HG03025 (cell line): ENCODE measurements around the gene TBCCD1.
"Not testable (repeated sequence)": the region's sequence is repeated elsewhere in the genome, so short reads cannot be mapped to it uniquely, and the experiment has no call there.

Experiments
- ATAC-seq: cut with Tn5 transposase; IDR thresholded peaks from one replicate; pipeline ENCODE4 v1.9.1; 2021; ENCODE audit warnings: mild to moderate bottlenecking, moderate library complexity; ENCODE audit not compliant: unreplicated experiment, low FRiP score

TBCCD1 gene

DNA sequence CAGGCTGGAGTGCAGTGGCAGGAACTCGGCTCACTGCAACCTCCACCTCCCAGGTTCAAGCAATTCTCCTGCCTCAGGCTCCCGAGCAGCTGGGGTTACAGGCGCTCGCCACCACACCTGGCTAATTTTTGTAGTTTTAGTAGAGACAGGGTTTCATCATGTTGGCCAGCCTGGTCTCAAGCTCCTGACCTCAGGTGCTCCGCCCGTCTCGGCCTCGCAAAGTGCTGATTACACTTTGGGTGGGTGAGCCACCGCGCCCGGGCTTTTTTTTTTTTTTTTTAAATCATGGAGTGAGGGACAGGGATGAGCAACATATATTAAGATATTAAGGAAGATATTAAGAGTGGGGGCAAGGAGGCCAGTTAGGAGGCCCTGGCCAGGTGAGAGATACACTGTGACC is 2.2 kb upstream of the TBCCD1 start:
- ATAC-seq: not testable (repeated sequence)

DNA sequence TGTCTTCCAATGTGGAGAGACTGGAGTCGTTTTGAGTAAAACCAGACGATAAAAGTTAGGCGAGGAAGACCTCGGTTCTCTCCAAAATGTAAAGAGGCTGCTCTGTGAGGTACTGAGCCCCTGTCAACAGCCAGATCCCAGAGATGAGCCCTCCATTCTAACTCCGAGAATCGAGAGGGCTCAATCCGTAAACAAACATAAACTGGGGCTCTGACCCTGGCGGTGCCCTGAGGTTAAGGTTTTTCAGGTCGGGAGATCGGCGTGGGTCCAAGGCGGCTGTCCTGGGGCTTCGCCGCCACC is 417 bp downstream of the TBCCD1 start:
- ATAC-seq: no peak

DNA sequence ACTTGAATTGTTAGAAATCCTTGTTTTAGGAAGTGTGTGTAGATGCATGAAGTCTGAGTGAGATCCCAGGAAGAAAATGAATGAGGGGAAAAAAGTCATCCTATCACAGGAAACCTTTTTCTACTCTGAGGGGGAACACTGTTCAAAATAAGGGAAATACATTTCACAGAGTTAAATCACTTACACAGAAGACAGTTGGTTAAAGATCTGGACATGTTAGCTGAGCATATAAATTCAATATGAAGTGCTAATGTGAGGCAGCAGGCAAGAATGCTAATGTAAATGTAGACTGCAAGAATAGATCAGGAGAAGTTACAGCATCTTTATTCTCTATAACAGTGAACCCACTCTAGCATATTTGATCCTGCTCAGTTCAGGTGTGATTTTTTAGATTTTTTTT is 2.6 kb downstream of the TBCCD1 start:
- ATAC-seq: no peak

DNA sequence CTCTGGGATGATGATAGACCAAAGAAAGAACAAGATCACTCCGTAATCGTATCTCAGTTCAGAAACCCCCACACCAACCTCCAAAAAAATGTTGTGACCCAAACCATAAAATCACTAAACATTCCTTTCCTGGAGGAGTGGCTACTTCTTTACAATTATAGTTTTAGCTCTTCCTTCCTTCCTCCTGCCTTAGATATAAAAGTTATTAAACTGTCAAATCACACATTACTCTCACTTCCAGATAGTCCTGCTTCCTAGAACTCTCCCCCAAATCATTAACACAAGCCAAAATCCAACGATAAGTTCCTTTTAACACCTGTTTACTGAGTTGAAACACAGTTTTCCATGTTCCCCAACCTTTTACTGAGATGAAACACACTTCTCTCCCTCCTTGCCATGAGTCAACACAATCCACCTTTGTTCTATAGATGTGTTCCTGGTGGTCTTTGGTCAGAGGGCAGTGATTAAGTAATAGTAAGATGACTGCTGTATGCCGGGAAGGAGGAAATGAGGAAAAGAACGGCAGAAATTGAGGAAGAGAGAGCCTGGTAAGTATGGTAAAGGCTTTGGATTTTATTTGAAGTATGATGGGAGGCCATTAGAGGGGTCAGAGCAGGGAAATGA is 14.6 kb downstream of the TBCCD1 start:
- no peak for ATAC-seq

DNA sequence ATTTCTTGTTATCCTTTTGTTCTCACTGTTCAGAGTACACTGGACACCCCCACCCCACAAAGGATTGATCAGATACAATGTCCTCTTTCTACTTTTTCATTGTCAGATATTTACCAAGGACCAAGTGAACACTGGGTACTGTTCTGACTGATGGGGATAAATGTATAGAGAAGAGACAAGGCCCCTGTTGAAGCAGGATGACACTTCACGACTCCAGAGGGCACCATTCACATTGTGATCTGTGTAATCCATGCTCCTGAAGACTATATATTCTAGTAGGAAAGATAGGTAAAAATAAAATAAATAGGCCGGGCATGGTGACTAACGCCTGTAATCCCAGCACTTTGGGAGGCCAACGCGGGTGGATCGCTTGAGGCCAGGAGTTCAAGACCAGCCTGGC is 15.8 kb downstream of the TBCCD1 start:
- no peak for ATAC-seq

DNA sequence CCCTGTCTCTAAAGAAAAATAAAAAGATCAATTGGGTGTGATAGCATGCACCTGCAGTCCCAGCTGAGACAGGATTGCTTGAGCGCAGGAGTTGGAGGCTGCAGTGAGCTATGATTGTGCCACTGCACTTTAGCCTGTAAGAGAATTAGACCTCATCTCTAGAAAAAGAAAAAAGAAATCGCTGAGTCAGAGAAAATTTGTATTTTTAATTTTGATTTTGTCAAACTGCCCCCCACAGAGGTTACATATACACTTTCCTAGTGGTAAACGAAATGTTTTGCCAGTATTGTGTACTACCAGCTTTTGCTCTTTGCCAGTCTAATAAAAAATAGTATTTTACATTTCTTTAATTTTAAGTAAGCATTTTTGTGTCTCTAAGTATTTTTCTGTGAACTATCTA is 17.6 kb downstream of the TBCCD1 start:
- no peak for ATAC-seq

DNA sequence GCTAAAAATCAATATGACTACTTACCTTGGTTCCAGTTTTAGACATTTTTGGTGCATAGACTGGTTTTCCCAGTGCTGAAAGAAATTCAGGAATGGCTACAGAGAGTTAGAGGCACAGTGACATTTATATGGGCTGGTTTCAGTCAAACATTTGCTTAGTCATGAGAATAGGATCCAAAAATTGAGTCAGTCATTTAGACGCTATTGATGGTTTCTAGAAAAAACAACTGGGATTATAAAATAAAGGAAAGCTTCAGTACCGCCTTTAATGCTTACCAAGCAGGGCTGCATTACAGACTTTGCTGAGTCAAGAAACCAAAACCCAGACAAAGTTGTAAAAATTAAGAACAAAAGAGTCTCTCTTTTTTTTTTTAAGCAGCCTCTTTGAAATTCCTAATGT is 22.9 kb downstream of the TBCCD1 start, which contains the start of gene CRYGS:
CRYGS (minus strand) TSS at position 100 of the 400 bp plus-strand sequence; CDS start at position 46, 54 bp downstream.
- ATAC-seq: no peak

DNA sequence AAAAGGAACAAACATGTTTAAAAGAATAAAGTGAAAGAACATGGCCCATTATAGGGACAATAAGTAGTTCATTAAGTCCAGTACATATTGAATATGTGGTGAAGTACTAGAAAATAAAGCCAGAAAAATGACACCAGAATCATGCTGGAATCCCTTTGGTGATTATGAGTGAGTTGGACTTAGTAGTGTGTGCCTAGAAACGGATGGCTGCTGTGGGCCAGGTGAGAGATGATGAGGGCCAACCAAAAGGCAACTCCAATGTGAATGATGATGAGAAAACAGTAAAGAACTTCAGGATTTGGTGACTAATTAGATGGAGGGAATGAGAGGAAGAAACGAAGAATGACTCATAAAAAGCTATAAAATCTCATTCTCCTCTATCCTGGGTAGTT is 26.3 kb downstream of the TBCCD1 start:
- ATAC-seq: no peak

DNA sequence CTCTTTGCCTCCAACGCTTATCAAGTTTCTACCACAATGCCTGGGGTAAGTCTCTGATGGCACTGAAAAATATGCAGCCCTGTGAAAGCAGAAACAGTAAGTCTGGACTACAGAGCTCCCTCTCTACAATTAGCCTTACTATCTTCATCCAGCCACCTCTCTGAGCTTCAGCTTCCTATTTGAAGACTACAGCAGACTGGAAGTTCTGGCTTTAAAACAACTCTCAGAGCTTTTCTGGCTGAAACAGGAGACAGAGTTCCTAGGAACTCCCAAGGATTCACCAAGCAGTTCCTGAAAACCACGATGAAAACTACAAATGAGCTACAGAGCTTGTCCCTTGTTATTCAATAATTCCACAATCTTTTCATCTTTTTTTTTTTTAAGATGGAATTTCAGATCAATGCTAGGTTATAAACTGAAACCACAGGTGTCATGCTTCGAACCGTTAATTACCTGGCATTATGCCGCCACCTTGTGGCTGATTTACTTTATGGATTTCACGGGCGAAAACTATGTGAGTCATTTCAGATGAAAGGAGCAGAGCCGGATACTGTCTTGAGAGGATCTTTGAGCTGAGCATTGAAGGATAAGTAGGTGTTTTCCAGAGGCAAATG is 26.8 kb downstream of the TBCCD1 start:
- ATAC-seq: no peak

DNA sequence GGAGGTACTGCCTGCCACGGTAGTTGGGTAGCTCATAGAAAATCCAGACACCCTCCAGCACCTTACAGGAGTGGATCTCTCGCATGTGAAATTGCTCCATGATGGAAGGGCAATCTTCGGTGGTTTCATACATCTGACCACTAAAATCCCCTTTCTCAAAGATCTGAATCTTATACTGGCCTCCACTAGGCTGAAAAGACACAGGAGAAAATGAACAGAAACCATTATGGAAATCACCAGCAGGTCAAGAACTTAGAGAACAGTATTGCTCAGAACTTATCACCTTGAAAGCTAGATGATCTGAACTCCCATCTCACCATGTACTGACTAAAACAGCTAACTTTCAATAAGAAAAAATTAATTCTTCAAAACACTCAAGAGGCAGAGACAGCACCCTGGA is 28.4 kb downstream of the TBCCD1 start:
- ATAC-seq: no peak

DNA sequence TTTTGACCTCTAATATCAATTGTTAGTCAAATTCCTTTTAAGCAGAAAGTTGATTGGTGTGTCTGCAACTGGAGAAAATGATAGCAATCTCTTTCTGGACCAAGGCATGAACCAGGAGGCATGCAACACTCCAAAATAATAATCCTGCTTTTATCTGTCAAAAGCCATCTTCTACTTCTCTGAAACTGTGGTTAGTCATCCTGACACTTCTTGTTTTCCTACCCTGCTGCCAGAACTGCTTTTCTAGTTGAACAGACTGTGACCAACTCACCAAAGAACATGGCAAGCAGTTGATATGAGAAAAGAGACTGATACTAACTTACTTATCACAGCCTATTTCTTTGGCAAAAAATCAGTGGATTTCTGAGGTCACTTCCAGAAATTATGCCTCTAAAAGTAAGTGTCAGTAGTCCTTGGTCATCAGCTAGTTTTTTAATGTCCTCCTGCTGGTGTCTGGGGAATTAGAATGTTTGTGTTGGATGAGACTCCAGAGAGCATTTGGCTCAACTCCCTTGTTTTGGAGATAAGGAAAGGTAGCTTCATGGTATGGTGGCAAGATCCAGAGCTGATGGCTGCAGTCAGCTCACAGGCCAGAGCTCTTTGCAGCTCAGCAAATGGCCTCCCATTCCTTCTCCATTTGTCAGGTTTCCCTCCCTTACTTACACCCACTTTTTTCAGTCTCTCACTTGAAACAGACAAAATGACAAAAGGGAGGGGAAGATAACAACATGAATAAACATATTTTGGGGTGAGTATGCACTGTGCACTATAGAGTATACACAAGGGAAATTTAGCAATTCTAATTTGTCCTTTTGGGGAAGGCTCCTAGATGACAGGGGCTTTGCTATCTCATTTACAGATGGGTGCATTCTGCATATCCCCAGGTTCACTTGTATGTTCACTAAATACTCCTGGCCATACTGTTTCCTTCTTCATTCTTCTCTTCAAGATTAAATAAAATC is 30.0 kb downstream of the TBCCD1 start:
- no peak for ATAC-seq

DNA sequence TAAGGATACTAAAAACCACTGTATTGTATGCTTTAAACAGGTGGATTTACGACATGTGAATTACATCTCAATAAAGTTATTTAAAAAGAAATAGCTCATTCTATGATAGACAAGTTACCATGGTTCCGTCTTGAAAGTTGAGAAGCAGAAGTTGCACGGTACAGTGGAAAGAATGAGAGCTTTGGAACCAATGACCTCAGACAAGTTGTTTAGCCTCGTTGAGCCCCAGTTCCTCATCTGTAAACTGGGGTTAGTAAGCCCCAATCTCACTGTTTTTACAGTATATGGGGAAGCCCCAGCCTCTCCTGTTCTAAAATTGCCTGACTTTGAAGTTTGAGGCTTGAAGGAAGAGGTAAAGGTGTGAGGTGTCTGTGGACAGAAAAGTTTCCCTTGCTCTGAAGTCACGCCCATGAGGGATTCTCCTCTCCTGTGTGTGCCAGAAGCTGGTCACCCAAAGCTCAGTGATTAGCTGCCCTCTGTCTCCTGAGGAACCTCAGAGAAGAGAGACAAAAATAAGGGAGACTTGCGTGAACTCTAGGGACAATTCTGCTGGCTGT is 32.9 kb downstream of the TBCCD1 start:
- ATAC-seq: peak; percentile 74

DNA sequence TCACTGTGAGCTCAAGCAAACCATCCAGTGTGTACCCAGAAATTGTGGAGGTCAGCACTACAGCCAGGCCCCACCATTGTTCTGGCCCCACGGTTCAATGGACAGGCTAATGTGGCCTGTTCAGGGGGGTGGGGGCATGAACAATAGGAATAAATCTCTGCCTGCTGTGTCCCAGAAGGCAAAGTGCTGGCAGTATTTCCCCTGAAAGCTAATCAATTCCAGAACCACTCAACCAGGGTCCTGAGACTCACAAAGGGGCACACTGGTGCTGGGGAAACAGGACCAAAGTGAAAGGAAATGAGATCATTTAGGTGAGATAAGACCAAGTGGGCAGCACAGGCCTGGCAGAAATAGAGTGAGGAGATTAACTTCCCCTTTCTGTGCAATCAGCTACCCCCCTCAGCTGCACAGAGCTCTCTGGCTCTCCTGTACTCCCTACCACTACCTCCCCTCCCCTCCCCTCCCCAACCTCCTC is 34.5 kb downstream of the TBCCD1 start:
- no peak for ATAC-seq

DNA sequence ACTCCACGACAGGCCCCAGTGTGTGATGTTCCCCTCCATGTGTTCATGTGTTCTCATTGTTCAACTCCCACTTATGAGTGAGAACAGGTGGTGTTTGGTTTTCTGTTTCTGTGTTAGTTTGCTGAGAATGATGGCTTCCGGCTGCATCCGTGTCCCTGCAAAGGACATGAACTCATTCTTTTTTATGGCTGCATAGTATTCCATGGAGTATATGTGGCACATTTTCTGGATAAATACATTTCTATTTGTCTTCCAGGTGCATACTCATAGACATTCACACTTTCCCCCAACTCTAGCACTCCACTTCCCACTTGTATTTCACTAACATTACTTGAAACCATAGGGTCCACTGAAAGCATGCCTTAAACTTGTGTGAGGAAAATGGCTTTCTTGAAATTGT is 35.4 kb downstream of the TBCCD1 start:
- ATAC-seq: not testable (repeated sequence)

DNA sequence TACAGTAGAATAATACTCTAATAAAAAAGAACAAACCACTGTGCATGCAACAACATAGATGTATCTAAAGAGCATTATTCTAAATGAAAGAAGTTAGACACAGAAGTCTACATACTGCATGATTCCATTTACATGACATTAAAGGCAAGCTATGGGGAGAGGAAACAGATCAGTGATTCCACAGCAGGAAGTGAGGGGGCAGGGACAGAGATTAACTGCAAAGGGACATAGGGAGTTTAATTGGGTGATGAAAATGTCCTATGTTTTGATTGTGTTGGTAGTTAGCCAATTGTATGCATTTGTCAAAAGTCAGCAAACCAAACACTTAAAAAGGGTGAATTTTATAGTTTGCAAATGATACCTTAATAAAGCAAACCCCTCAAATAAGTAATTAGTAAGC is 36.7 kb downstream of the TBCCD1 start:
- ATAC-seq: no peak

DNA sequence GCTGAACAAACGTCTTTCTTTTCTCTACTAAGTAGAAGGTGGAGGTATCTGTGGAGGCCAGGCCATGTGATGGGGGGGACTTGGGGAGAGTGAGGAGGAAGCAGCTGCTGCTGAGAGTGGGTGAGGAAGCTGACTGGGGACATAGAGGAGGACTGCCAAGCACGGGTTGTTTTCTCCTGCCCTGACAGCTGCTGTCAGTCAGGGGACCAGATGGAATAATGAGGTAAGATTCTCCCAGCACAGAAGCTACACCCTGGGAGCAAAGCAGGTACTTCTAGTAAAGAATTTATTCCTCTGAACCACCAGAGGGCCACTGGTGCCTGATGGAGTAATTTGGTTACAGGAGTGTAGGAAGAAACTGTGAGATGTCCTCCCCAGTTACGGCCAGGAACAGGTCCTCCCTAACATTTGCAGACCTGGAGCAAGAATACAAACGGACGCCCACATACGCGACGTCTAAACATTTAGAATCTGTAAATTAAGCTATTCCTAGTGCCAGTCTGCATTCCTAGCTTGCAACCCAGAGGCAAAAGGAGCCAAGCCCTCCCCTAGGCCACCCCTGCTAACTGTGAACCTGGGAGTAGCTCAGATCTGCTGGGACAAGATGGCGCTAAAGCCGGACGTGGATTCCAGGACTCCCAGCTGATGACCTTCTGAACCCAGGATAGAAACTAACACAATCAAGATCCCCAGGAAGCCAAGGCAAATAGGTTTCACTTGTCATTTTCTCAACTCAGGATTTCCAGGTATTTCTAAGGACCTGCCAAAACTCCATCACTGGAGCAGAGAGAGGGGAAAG is 37.7 kb downstream of the TBCCD1 start:
- no peak for ATAC-seq

DNA sequence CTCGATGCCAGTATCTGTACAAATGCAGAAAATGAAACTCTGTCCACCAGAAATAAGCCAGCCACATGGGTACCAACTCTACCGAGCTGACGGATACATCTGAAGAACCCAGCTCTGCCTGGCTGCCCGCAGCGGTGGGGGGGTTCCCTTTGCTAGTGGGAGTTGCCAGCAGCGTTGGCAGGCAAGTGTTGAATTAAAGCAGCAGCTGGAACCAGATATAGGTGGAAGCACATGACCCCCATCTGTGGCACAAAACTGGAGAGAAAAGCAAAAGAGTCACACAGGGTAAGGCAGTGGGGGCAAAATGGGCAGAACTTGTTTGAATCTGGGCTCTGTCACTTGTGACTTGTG is 40.9 kb downstream of the TBCCD1 start:
- no peak for ATAC-seq

DNA sequence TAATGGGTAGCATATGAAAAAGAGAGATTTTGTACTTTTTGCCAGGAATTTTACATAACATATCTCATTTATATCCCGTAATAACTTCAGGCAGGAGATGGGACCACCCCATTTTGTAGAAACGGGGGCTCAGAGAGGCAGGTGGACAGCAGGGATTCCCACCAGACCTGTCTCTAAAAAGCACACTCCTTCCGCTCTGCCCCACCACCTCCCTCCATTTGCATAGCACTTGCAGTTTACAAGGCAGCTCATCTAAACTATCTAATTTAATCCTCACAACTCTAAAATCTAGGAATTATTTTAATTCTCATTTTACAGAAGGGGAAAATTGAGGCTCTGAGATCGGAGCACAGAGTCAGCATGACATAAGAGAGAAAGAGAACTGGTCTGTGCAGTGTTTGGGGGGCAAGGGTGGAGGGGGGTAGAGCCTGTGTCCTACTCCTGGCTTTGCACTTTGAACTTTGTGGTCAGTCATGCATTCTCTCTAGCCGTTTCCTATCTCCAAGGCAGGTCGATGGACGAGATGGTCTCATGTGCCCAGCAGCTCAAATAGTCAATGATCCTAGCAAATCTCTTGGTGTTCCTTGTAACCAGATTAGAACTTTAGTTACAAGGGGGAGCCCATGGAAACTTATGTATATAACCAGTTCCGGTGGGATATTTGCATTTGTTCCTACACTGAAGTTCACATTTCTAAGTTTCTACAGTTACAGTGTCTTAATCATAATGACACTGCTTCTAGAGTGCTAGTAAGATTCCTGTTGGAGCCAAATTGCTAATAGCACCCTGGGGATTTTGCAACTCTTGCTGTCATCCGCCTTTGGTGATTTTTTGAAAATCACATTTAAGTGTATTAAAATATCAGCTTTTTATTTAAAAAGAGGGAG is 41.5 kb downstream of the TBCCD1 start:
- no peak for ATAC-seq

DNA sequence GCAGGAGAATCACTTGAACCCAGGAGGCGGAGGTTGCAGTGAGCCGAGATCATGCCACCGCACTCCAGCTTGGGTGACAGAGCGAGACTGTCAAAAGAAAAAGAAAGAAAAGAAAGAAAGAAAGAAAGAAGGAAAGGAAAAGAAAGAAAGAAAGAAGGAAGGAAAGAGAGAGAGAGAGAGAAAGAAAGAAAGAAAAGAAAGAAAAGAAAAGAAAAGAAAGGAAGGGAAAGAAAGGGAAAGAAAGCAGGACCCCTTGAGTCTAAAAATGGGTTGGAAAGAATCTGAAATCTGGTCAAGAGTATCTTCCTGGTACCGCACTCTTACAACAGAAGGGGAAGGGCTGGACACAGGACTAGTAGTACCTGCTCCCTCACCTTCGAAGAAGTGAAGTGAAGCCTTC is 42.5 kb downstream of the TBCCD1 start:
- ATAC-seq: no peak

DNA sequence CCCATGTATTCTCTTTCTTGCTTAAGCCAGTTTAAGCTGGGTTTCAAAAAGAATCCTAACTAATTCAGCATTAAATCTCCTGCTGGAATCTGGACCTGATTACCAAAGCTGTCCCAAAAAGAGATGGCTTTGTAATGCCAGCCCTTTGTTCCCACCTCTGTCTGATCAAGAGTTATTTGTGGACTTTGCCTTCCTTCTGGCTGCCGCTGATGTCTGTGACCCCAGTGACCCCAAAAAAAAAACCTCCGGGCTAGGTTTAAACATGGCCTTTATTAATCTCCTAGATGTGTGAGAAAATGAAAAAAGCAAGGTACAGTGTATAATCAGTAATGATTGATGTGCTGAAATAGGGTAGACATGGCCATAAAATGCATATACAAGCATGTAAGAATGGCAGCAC is 43.7 kb downstream of the TBCCD1 start:
- ATAC-seq: no peak
